ENCODE data around the gene NPAS3. TPM values are rescaled to one million over a fixed set of nuclear protein-coding genes. Genes with fewer than 3 reads are reported as not detected.

NPAS3 gene
- total and polyA plus RNA-seq, 2 of the 13 experiments (the other 11 are each of a cell fraction or from before 2014, with no cell fraction given): not detected

GRCh38 chr14:33847066-33847465, 908.4 kb downstream of the NPAS3 start:
- Histone ChIP-seq H3K27ac (ENCODE audit: extremely low read length, insufficient read depth, low read length) (no peak overlapping the region), H3K27me3 (ENCODE audit: control insufficient read depth in 1 of 2, insufficient read depth in 2 of 2, low read length in 2 of 2) (peaks cover 1 to 11% of the 10 kb centered on the region in 2 experiments; a peak in 1 of 5 replicates), H3K9ac (ENCODE audit: insufficient read depth, low read depth, low read length) (no peak overlapping the region), H3K79me2 (ENCODE audit: insufficient read depth, low read length) (no peaks in the 10 kb centered on the region), H3K4me1 (ENCODE audit: insufficient read depth, low read length) (peaks cover 4% of the 10 kb centered on the region; the same call in 1 of the 2 replicates), H3K36me3 (replicated peaks in 1 of 2; ENCODE audit: control insufficient read depth in 1 of 2, insufficient read depth in 2 of 2, low read length in 2 of 2) (no peaks in the 10 kb centered on the region), H3K4me3 (replicated peaks in 1 of 3; ENCODE audit: insufficient read depth in 1 of 3, low read depth in 2 of 3, low read length in 3 of 3) (no peak overlapping the region), H3K9me3 (ENCODE audit: low read length) (no peaks in the 10 kb centered on the region), H3K4me2 (ENCODE audit: low read depth, low read length) (no peak overlapping the region), H4K20me1 (ENCODE audit: insufficient read depth, low read length) (no peaks in the 10 kb centered on the region), H2AFZ (ENCODE audit: low read length) (no peak overlapping the region)
- TF ChIP-seq ZNF580 (CRISPR knock-in tag; IDR thresholded peaks at IDR 0.05; ENCODE audit: borderline replicate concordance, low read depth) (no peak), MAFF (IDR thresholded peaks at IDR 0.05; ENCODE audit: low read depth, low read length) (0 out of 2 replicates have a peak, but pooled peaks have one; percentile 14), ZNF143 (CRISPR knock-in tag; IDR thresholded peaks at IDR 0.05) (no peak), IRF1 (CRISPR knock-in tag; IDR thresholded peaks at IDR 0.05; ENCODE audit: low read depth) (no peak), ZNF121 (CRISPR knock-in tag; IDR thresholded peaks at IDR 0.05) (no peak), MAFK (conservative IDR thresholded peaks at IDR 0.05 in 1 of 2, IDR thresholded peaks at IDR 0.05 in 1 of 2; ENCODE audit: low read length in 2 of 2) (peak; percentile 25 to 39; a peak in 2 of 4 replicates)
- ChIA-PET POLR2A (no interaction called here), CTCF (ENCODE audit: low intra/inter-chr PET ratio, low total read pairs) (interaction anchor here (1.1 to 3.7 kb wide), 2 partner anchors 251 to 380 kb away, joined by 3 to 34 read pairs; no protein-coding TSS in a partner anchor)
- WGBS (ENCODE audit: low lambda C conversion rate): 25% methylated on average over 1 of the region's 1 CpG
- BruUV-seq (replicated peaks): no TSS peak
- in situ Hi-C loops (cut with HindIII; ENCODE audit: extremely low pct_ligation_motif_present, low pct_unique_long_range_greater_than_20kb): no loop called here
- ATAC-seq (no peak), FAIRE-seq (no peak), DNase-seq (ENCODE audit: low spot score) (no peak)
- intact Hi-C loops (cut with micrococcal nuclease; ENCODE audit: unreplicated experiment): loop anchor here (5.0 kb wide), 1 partner anchor 105 kb away; the partner anchor contains the start of gene EGLN3

- H3K4me2 ChIP-seq (ENCODE audit: low read depth, low read length): no peak overlapping the region
These were observed 909.3 kb downstream of the NPAS3 start for GRCh38 chr14:33848009-33848408.

More at GRCh38 chr14:33848009-33848408, 909.3 kb downstream of the NPAS3 start:
- no peaks in the 10 kb centered on the region for H3K9me3 ChIP-seq (ENCODE audit: low read length)
- intact Hi-C loops (cut with micrococcal nuclease; ENCODE audit: unreplicated experiment) (loop anchor here (5.0 kb wide), 1 partner anchor 104 kb away; the partner anchor contains the start of gene EGLN3), in situ Hi-C loops (cut with HindIII; ENCODE audit: extremely low pct_ligation_motif_present, low pct_unique_long_range_greater_than_20kb) (no loop called here)
- H3K9ac ChIP-seq (ENCODE audit: insufficient read depth, low read depth, low read length): no peak overlapping the region
- H2AFZ ChIP-seq (ENCODE audit: low read length): no peak overlapping the region
- TF ChIP-seq CEBPB (IDR thresholded peaks at IDR 0.05; ENCODE audit: borderline replicate concordance, low read depth, low read length) (peak; percentile 92), MAFF (IDR thresholded peaks at IDR 0.05; ENCODE audit: low read depth, low read length) (peak; percentile 93), AHDC1 (CRISPR knock-in tag; IDR thresholded peaks at IDR 0.05; ENCODE audit: borderline replicate concordance) (no peak), GATAD2A (CRISPR knock-in tag; IDR thresholded peaks at IDR 0.05) (no peak), MAFK (conservative IDR thresholded peaks at IDR 0.05 in 1 of 2, IDR thresholded peaks at IDR 0.05 in 1 of 2; ENCODE audit: low read length in 2 of 2) (peak; percentile 86 to 91), ATF7 (IDR thresholded peaks at IDR 0.05) (peak; percentile 94), ATF7 (CRISPR knock-in tag; IDR thresholded peaks at IDR 0.05) (no peak), CEBPG (CRISPR knock-in tag; IDR thresholded peaks at IDR 0.05) (0 out of 2 replicates have a peak, but pooled peaks have one; percentile 7)
- no peaks in the 10 kb centered on the region for H3K79me2 ChIP-seq (ENCODE audit: insufficient read depth, low read length)
- H3K27ac ChIP-seq (ENCODE audit: extremely low read length, insufficient read depth, low read length): no peak overlapping the region
- CTCF ChIA-PET (ENCODE audit: low intra/inter-chr PET ratio, low total read pairs): interaction anchor here (3.7 kb wide), 2 partner anchors 251 to 379 kb away, joined by 34 to 92 read pairs; no protein-coding TSS in a partner anchor
- ATAC-seq (no peak), FAIRE-seq (no peak), DNase-seq (ENCODE audit: low spot score) (no peak)
- 17% methylated on average over 5 of the region's 5 CpGs for WGBS (ENCODE audit: low lambda C conversion rate)
- no TSS peak for BruUV-seq (replicated peaks)
- H3K4me3 ChIP-seq (replicated peaks in 1 of 3; ENCODE audit: insufficient read depth in 1 of 3, low read depth in 2 of 3, low read length in 3 of 3): no peak overlapping the region
- H4K20me1 ChIP-seq (ENCODE audit: insufficient read depth, low read length): no peaks in the 10 kb centered on the region
- no peaks in the 10 kb centered on the region for H3K36me3 ChIP-seq (replicated peaks in 1 of 2; ENCODE audit: control insufficient read depth in 1 of 2, insufficient read depth in 2 of 2, low read length in 2 of 2)
- POLR2A ChIA-PET: no interaction called here
- peaks cover 0 to 11% of the 10 kb centered on the region in 2 experiments; a peak in 1 of 5 replicates for H3K27me3 ChIP-seq (ENCODE audit: control insufficient read depth in 1 of 2, insufficient read depth in 2 of 2, low read length in 2 of 2)
- peaks cover 4% of the 10 kb centered on the region; the same call in 1 of the 2 replicates for H3K4me1 ChIP-seq (ENCODE audit: insufficient read depth, low read length)

Measured in HepG2 (cell line).